GM10248 (cell line): ENCODE data around the gene PWWP2B.

Source experiments
- CTCF ChIA-PET: fragments of 300-600 bp; sonication (Branson Sonifier 250); formaldehyde crosslinking; extraction: SDS; loops from one replicate; lab custom pipeline; 2021; ENCODE audit warnings: antibody characterized with exemption; lab: Yijun Ruan, JAX
- POLR2A ChIA-PET: fragments of 350-650 bp; sonication (Branson Sonifier 250); formaldehyde crosslinking; extraction: SDS; loops from one replicate; lab custom pipeline; 2020; ENCODE audit warnings: antibody characterized with exemption; lab: Yijun Ruan, JAX
- DNase-seq: peaks from one replicate; pipeline ENCODE4 v3.0.0; 2012; ENCODE audit errors: extremely low spot score
- TF ChIP-seq, protein P1 (sequence below): IDR thresholded peaks from 2 replicates; pipeline ENCODE4 v1.5.1; 2012; ENCODE audit warnings: mild to moderate bottlenecking, low read depth; ENCODE audit errors: extremely low read depth, missing control alignments, control extremely low read depth

PWWP2B gene

DNA sequence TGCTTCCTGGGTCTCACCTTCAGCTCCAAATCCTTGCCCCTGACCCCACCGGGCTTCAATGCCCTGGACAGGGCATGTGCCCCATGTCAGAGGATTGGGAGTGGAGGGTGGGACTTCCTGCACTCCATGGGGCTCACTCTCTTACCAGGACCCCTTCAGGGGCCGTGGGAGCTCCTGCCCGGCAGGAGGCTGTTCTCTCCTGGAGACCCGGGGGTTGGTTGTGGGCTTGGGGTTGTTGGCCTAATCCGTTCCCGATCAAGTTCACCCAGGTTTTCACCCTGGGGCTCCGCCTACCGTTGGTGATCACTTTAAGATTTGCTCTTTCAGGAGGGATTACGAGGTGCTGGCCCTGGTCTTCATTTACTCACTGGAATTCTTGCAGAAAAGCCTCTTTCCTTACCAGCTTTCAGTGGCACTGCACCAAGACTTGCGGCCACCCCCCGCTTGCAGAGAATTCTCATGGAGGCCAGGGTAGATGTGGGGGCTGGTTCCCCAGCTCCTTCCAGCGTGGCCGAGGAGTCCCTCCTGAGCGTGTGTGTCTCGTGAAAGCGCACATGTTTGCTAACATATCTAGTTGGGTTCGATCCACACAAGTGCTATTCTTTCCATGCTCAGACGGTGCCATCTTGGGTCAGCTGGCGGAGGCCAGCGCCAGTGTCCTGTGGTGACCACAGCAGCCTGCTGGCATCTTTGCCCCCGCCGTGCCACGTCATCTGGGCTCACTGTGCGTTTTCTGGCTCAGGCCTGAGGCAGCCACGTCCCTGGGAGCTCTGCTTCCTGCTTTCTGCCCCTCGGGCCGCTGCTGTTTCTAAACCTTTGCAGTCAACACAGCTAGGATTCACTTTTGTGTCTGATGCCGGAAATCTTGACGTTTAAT, 15.6 kb downstream of the PWWP2B start:
- POLR2A ChIA-PET, result no interaction called here
- TF ChIP-seq, protein P1, sequence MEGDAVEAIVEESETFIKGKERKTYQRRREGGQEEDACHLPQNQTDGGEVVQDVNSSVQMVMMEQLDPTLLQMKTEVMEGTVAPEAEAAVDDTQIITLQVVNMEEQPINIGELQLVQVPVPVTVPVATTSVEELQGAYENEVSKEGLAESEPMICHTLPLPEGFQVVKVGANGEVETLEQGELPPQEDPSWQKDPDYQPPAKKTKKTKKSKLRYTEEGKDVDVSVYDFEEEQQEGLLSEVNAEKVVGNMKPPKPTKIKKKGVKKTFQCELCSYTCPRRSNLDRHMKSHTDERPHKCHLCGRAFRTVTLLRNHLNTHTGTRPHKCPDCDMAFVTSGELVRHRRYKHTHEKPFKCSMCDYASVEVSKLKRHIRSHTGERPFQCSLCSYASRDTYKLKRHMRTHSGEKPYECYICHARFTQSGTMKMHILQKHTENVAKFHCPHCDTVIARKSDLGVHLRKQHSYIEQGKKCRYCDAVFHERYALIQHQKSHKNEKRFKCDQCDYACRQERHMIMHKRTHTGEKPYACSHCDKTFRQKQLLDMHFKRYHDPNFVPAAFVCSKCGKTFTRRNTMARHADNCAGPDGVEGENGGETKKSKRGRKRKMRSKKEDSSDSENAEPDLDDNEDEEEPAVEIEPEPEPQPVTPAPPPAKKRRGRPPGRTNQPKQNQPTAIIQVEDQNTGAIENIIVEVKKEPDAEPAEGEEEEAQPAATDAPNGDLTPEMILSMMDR, result no peak
- CTCF ChIA-PET, result interaction anchor here (1.5 kb wide), 1 partner anchor 8 kb away, joined by 4 read pairs; no protein-coding TSS in a partner anchor
- DNase-seq, result no peak

DNA sequence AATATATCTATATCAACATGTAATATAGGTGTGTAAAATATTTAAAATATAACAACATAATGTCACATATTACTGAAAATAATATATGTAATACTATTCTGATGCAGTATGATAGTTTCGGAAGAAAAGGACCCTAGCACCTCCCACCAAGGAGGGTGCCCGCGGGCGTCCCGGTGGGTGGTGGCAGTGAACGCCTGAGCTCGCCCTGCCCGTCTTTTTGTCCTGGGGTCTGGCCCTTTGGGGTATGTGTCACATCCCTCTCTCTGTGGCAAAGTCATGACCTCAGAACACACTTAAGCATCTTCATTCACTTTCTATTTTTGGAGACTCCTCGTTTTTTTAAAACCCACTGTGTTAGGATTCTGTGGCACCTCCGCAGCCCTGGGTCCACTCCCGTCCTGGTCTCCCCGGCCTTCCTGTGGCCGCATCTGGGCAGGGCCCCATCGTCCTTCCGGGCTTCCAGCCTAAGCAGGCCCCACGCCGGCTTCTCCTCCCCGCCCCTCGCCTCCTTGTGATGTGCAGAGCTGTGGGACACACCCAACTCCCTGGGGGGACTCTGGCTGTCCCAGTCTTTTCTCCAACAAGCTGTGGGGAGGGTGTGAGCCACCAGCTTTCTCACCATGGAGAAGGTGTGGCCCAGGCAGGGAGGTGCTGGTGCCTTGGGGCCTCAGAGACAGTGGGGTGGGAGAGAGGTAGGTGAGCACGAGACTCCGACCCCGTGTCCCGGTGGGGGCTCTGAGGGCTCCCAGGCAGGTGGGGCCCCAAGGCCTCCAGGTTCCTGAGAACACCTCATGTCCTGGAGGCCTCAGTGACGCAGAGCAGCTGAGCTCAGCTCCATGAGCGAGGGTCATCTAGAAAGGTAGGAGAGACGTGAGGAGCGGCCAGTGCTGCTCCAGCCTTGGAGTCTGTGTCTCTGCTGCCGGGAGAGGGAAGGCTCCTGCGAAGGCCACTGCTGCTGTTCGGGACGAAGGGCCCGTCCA, 16.5 kb downstream of the PWWP2B start:
- POLR2A ChIA-PET, result no interaction called here
- CTCF ChIA-PET, result interaction anchor here (1.5 kb wide), 1 partner anchor 7 kb away, joined by 4 read pairs; no protein-coding TSS in a partner anchor

DNA sequence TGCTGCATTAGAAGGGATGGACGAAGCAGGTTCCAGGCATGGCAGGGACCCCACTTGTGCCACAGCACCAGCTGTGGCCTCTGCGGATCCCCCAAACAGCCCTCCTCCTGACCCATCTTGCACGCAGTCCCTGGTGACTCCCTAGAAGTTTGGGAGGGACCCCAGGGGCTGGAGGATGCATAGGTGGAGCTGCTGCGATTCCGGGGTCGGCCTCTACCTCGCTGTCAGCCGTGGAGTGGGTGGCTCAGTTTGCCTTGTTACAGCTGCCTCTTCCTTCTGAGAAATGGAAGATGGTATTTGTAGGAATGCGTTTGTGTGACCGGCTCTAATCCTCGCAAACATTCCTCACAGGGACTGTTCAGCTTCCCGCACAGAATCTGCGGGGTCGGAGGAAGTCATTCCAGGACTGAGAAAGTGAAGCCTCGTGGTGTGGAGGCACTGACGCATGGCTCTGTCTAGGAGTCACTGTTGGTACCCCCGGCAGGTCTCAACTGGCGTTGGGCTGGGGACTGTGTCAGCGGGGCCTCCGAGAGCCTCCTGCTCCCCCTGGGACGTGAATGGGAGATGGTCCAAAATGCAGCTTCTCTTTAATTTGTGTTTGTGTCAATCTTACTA, 17.5 kb downstream of the PWWP2B start:
- POLR2A ChIA-PET, result no interaction called here
- TF ChIP-seq, protein P1, result no peak
- DNase-seq, result no peak
- CTCF ChIA-PET, result no interaction called here

More for the DNA sequence above, 16.5 kb downstream of the PWWP2B start:
- no peak for DNase-seq
- TF ChIP-seq, protein P1, result no peak

DNA sequence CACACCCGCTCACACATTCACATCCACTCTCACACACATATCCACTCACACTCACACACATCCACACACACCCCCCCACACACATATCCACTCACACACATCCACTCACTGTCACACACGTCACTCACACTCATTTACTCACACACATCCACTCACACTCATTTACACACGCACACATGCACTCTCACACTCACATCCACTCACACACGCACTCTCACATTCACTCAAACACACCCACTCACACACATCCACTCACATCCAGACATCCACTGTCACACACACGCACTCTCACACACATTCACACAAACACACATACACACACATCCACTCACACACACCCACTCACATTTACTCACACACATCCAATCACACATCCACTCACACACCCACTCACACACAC, 18.3 kb downstream of the PWWP2B start:
- no peak for DNase-seq
- TF ChIP-seq, protein P1, result no peak
- POLR2A ChIA-PET, result no interaction called here
- CTCF ChIA-PET, result no interaction called here

DNA sequence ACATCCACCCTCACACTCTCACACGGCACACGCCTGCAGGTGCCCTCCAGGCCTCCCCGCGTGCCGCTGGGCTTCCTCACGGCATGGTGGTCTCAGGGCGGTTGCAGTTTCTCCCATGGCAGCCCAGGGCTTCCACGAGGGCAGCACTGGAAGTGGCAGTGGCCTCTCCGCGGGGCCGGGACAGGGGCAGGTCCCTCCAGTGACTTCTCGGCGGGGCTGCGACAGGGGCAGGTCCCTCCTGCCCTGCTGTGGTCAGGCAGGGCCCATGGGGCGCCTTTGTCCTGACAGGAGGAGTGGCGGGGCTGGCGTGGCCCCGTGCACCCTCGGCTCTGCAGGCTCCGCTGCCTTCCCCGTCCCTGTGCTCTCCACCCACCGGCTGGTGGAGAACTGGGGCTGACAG, 19.0 kb downstream of the PWWP2B start:
- POLR2A ChIA-PET, result no interaction called here

More for the DNA sequence above, 19.0 kb downstream of the PWWP2B start:
- CTCF ChIA-PET, result no interaction called here
- no peak for DNase-seq
- TF ChIP-seq, protein P1, result no peak
